Sigmoid colon (tissue), 7 donors: Measurements from ENCODE around the gene TRMT1. TPM values are rescaled to one million over a fixed set of nuclear protein-coding genes. Genes with fewer than 3 reads are reported as not detected.
A peak's percentile ranks its signal among the peaks of the same experiment; 100 is the strongest.

Source experiments
- DNase-seq: peaks from one replicate; pipeline ENCODE4 v3.0.0-alpha.2; 2019
- H3K27ac ChIP-seq, 4 donors: fragments of 200-600 bp; sonication (generic); one replicate each; pipeline ENCODE4 v1.5.1; 2016 to 2019; ENCODE audit warnings: mild to moderate bottlenecking in 1 of 4
- H3K27me3 ChIP-seq, 3 donors: fragments of 200-600 bp; sonication (generic); one replicate each; pipeline ENCODE4 v1.5.1; 2019; ENCODE audit warnings: mild to moderate bottlenecking in 1 of 3
- H3K36me3 ChIP-seq, 4 donors: fragments of 200-600 bp; sonication (generic); one replicate each; pipeline ENCODE4 v1.5.1; 2016 to 2019
- H3K4me1 ChIP-seq, 4 donors: fragments of 200-600 bp; sonication (generic); one replicate each; pipeline ENCODE4 v1.5.1; 2017 to 2019
- H3K4me3 ChIP-seq, 4 donors: fragments of 200-600 bp; sonication (generic); one replicate each; pipeline ENCODE4 v1.5.1; 2017 to 2019; ENCODE audit warnings: mild to moderate bottlenecking in 2 of 4, moderate library complexity in 1 of 4
- H3K9me3 ChIP-seq, 4 donors: fragments of 200-600 bp in 3 of 4; sonication (generic) in 3 of 4; one replicate each; pipeline versions ENCODE4 v1.5.1 to v1.6.1; 2013 to 2019
- EP300 ChIP-seq, 4 donors: sonication (generic); formaldehyde crosslinking; IDR thresholded peaks; one replicate each; pipeline ENCODE4 v1.6.1; 2017; ENCODE audit warnings: antibody characterized with exemption in 4 of 4
- POLR2A ChIP-seq, 2 donors: fragments of 450-650 bp; IDR thresholded peaks; one replicate each; pipeline ENCODE4 v1.6.1; 2016; ENCODE audit warnings: antibody characterized with exemption in 2 of 2, mild to moderate bottlenecking in 2 of 2, moderate library complexity in 2 of 2
- POLR2AphosphoS5 ChIP-seq, 4 donors: sonication (generic); formaldehyde crosslinking; IDR thresholded peaks; one replicate each; pipeline ENCODE4 v1.6.1; 2017; ENCODE audit warnings: antibody characterized with exemption in 4 of 4
- WGBS, 2 donors: extraction: QIAGEN DNeasy Blood & Tissue Kit; methylation state at CpG; one replicate each; pipeline ENCODE4 v1.1.7; 2013; 5-methylcytosine and 5-hydroxymethylcytosine counted together
- intact Hi-C: fragments of 100-400 bp; cut with DNase I; formaldehyde crosslinking; loops from one replicate; pipeline ENCODE4 v1.15.1; 2023
- polyA plus RNA-seq, 3 donors: library from polyadenylated mRNA; stranded (reverse); fragments of 200-250 nt; gene quantifications; one replicate each; pipeline ENCODE4 v1.2.3, GENCODE V29; 2013
- total RNA-seq, 4 donors: library from RNA; depleted of rRNA; stranded (reverse); fragments of >200 nt; gene quantifications; one replicate each; pipeline ENCODE4 v1.1.0, GENCODE V29; 2016
- TF ChIP-seq, protein P1 (sequence below), 4 experiments: fragments of 450-650 bp in 3 of 4; fragments of 200-600 bp in 1 of 4; IDR thresholded peaks; one replicate each; pipeline ENCODE4 v1.5.1; 2016 to 2019; ENCODE audit warnings: antibody characterized with exemption in 4 of 4, mild to moderate bottlenecking in 3 of 4, moderate library complexity in 2 of 4
- donor health status: healthy with polysubstance abuse.
- donor health status: Bipolar disorder and iron deficiency.
- donor health status: healthy.

TRMT1 gene
- total and polyA plus RNA-seq, 7 donors = 6.7 to 48.6 (median 19.3) TPM

DNA sequence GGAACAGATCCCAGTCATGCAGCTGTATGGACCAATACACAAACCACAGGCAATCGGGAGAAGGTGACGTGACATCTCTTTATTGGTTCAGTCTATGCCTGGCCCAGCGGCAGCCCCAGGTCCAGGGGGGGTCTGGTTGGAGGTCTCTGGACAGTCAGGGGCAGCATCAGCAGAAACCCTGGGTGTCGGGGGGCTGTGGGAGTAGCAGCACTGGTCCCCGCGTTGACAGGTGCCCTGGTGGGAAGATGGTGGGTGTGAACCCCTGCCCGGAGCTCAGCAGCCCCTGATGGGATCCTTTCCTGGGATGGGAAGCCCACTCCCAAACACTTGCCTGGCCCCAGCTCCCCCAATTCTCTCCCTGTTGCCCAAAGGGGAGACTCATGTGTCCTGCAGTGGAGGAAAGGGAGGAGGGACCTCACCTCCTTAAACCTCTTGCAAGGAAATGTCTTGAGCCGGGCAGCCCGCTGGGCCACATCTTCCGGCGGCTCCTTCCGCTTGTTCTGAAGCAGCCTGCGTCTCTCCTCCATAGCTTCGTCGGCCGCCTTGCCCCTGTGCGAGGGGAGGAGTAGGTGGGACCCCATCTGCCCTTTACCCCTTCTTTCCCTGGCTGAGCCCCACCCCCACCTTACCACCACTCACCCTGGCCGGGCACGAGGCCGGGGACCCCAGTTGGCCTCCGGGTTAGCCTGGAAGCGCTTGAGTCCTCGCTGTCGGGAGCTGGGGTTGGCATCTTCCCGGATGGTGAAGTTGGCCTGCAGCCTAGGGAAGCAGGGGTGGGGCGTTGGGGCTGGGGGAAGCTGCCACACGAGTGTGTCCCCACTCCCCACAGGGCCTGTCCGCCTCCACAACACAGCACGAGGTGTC is 11.5 kb downstream of the TRMT1 start:
- peak overlapping the region in 3 of 4 donors; percentile 7 to 29 (median 17) for H3K4me3 ChIP-seq
- WGBS, 2 donors = 63 to 79% methylated on average over 29 of the region's 29 CpGs
- H3K4me1 ChIP-seq = peaks cover 0 to 34% (median 27%) of the 10 kb centered on the region in 4 donors
- H3K27ac ChIP-seq = peak overlapping the region; percentile 74 to 95 (median 86)
- TF ChIP-seq, protein P1, sequence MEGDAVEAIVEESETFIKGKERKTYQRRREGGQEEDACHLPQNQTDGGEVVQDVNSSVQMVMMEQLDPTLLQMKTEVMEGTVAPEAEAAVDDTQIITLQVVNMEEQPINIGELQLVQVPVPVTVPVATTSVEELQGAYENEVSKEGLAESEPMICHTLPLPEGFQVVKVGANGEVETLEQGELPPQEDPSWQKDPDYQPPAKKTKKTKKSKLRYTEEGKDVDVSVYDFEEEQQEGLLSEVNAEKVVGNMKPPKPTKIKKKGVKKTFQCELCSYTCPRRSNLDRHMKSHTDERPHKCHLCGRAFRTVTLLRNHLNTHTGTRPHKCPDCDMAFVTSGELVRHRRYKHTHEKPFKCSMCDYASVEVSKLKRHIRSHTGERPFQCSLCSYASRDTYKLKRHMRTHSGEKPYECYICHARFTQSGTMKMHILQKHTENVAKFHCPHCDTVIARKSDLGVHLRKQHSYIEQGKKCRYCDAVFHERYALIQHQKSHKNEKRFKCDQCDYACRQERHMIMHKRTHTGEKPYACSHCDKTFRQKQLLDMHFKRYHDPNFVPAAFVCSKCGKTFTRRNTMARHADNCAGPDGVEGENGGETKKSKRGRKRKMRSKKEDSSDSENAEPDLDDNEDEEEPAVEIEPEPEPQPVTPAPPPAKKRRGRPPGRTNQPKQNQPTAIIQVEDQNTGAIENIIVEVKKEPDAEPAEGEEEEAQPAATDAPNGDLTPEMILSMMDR (IDR thresholded peaks at IDR 0.05) = peak in 1 of 4 experiments; percentile 6
- no peak for TF ChIP-seq EP300 (IDR thresholded peaks at IDR 0.05)
- no peak for DNase-seq
- peaks cover 0 to 20% (median 7%) of the 10 kb centered on the region in 4 donors for H3K36me3 ChIP-seq
- no peaks in the 10 kb centered on the region for H3K27me3 ChIP-seq
- intact Hi-C loops = loop anchor here (5.0 to 10.0 kb wide), 2 partner anchors 47 to 220 kb away; partner anchors contain the start of genes DNASE2, IER2, KLF1 and STX10
- H3K9me3 ChIP-seq = no peaks in the 10 kb centered on the region

GRCh38 chr19:13104360-13104847 is 12.1 kb downstream of the TRMT1 start:
- Histone ChIP-seq H3K36me3 (peaks cover 0 to 13% (median 4%) of the 10 kb centered on the region in 4 donors), H3K27ac (peak overlapping the region; percentile 74 to 95 (median 86)), H3K9me3 (no peaks in the 10 kb centered on the region), H3K4me1 (peaks cover 0 to 40% (median 31%) of the 10 kb centered on the region in 4 donors), H3K4me3 (peak overlapping the region in 3 of 4 donors; percentile 7 to 29 (median 17)), H3K27me3 (no peaks in the 10 kb centered on the region)
- TF ChIP-seq POLR2A (IDR thresholded peaks at IDR 0.05) = no peak
- peak; percentile 55 to 86 (median 70) for TF ChIP-seq POLR2AphosphoS5 (IDR thresholded peaks at IDR 0.05)
- TF ChIP-seq, protein P1 (IDR thresholded peaks at IDR 0.05) = peak; percentile 62 to 84 (median 76)
- peak in 1 of 4 donors; percentile 47 for TF ChIP-seq EP300 (IDR thresholded peaks at IDR 0.05)
- intact Hi-C loops = loop anchor here (5.0 to 10.0 kb wide), 2 partner anchors 48 to 220 kb away; partner anchors contain the start of genes DNASE2, IER2, KLF1 and STX10
- 35 to 75% methylated on average over 33 of the region's 33 CpGs for WGBS, 2 donors
- peak; percentile 86 for DNase-seq

DNA sequence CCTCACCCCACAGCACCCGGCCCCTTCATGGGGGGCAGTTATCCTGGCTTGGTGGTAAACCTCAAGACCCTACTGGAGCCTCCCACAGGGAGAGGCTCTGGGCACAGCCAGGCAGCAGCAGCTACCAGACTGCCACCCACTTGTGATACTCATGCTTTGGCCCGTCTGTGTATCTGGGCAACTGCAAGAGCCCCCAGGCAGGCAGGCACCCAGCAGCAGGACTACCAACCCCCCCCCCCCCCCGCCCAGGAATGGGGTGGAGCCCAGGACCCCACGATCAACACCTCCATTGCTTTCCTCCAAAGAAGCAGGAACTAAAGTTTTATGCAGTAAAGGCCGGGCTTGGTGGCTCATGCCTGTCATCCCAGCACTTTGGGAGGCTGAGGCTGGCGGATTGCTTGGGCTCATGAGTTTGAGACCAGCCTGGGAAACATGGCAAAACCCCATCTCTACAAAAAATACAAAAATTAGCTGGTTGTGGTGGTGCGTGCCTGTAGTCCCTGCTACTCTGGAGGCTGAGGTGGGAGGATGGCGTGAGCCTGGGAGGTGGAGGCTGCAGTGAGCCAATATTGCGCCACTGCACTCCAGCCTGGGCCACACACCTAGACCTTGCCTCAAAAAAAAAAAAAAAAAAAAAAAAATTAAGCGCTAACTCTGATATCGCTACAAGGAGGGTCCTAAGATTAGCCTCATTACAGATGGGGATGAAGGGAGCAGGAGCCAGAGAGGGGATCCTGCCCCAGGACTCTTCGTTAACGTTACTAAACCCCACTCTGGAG is 12.8 kb downstream of the TRMT1 start:
- peak overlapping the region; percentile 74 to 95 (median 86) for H3K27ac ChIP-seq
- H3K36me3 ChIP-seq = peaks cover 0 to 7% (median 2%) of the 10 kb centered on the region in 4 donors
- peak overlapping the region in 2 of 4 donors; percentile 17 to 29 for H3K4me3 ChIP-seq
- no peaks in the 10 kb centered on the region for H3K9me3 ChIP-seq
- no peaks in the 10 kb centered on the region for H3K27me3 ChIP-seq
- peaks cover 0 to 46% (median 36%) of the 10 kb centered on the region in 4 donors for H3K4me1 ChIP-seq
- intact Hi-C loops = loop anchor here (5.0 to 10.0 kb wide), 2 partner anchors 49 to 219 kb away; partner anchors contain the start of genes DNASE2, IER2, KLF1 and STX10
- TF ChIP-seq POLR2A (IDR thresholded peaks at IDR 0.05) (no peak), POLR2AphosphoS5 (IDR thresholded peaks at IDR 0.05) (no peak), EP300 (IDR thresholded peaks at IDR 0.05) (no peak)
- TF ChIP-seq, protein P1 (IDR thresholded peaks at IDR 0.05) = no peak
- DNase-seq = no peak
- 59 to 85% methylated on average over 13 of the region's 13 CpGs for WGBS, 2 donors
